A549 (cell line): ENCODE results near the gene GUCA2A. TPM values are rescaled to one million over a fixed set of nuclear protein-coding genes. Genes with fewer than 3 reads are reported as not detected.

Source experiments
- ATAC-seq, 2 experiments: fragments of 200-7000 bp in 1 of 2; fragments of >200 bp in 1 of 2; cut with Nextera tagmentation in 1 of 2; cut with Tn5 transposase in 1 of 2; 3 replicates each; pipeline versions ENCODE4 v1.8.0 to v1.9.1; 2018 to 2020; ENCODE audit warnings: mild to moderate bottlenecking in 1 of 2, moderate library complexity in 1 of 2
- CTCF ChIA-PET: fragments of 300-600 bp; sonication (Branson Sonifier 250); formaldehyde crosslinking; extraction: SDS; loops from one replicate; lab custom pipeline; 2021; ENCODE audit warnings: antibody characterized with exemption, inconsistent platforms; lab: Yijun Ruan, JAX
- POLR2A ChIA-PET: fragments of 350-600 bp; formaldehyde crosslinking; extraction: SDS; loops from one replicate; lab custom pipeline; 2021; ENCODE audit warnings: antibody characterized with exemption, inconsistent platforms; lab: Yijun Ruan, JAX
- DNase-seq, 2 experiments: peaks; one replicate each; pipeline versions ENCODE4 v3.0.0 to v3.0.0-alpha.2; 2011 to 2016; ENCODE audit warnings: low read depth in 1 of 2, low spot score in 1 of 2
- FAIRE-seq: peaks from 2 replicates; lab custom pipeline; 2011; peaks lifted over from hg19 to GRCh38; lab: Jason Lieb, UNC
- H3K27ac ChIP-seq, 2 experiments: fragments of >200 bp; sonication (Bioruptor Twin); formaldehyde crosslinking; 3 replicates each; pipeline ENCODE4 v1.5.1; 2016 to 2017
- H3K4me1 ChIP-seq: fragments of >200 bp; sonication (Bioruptor Twin); formaldehyde crosslinking; 3 replicates; pipeline ENCODE4 v1.6.1; 2016
- H3K4me2 ChIP-seq: fragments of >200 bp; sonication (Bioruptor Twin); formaldehyde crosslinking; 3 replicates; pipeline ENCODE4 v1.6.1; 2016
- H3K4me3 ChIP-seq: fragments of >200 bp; sonication (Bioruptor Twin); formaldehyde crosslinking; 3 replicates; pipeline ENCODE4 v1.5.1; 2016
- H3K9me3 ChIP-seq: fragments of >200 bp; sonication (Bioruptor Twin); formaldehyde crosslinking; 3 replicates; pipeline ENCODE4 v1.6.1; 2016
- ATOH8 ChIP-seq: fragments of 250-450 bp; sonication (Bioruptor Pico); IDR thresholded peaks from 2 replicates; pipeline ENCODE4 v1.5.0; 2020; ENCODE audit warnings: low read depth, mild to moderate bottlenecking, moderate library complexity
- CBX8 ChIP-seq: fragments of 200-600 bp; sonication (generic); IDR thresholded peaks from 2 replicates; pipeline ENCODE4 v1.6.1; 2016
- CHD2 ChIP-seq: fragments of 150-350 bp; IDR thresholded peaks from 2 replicates; pipeline ENCODE4 v1.6.1; 2014; ENCODE audit warnings: low read length; ENCODE audit not compliant: partially characterized antibody
- CHD4 ChIP-seq: fragments of 200-600 bp; sonication (generic); IDR thresholded peaks from 2 replicates; pipeline ENCODE4 v1.6.1; 2016; ENCODE audit warnings: antibody characterized with exemption, mild to moderate bottlenecking, borderline replicate concordance
- EHF ChIP-seq: fragments of 250-450 bp; sonication (Bioruptor Pico); IDR thresholded peaks from 2 replicates; pipeline ENCODE4 v1.5.0; 2020; ENCODE audit warnings: mild to moderate bottlenecking
- ELK1 ChIP-seq: fragments of 150-350 bp; IDR thresholded peaks from 2 replicates; pipeline ENCODE4 v1.6.1; 2014; ENCODE audit warnings: low read depth, mild to moderate bottlenecking, low read length
- GATA3 ChIP-seq: IDR thresholded peaks from 2 replicates; pipeline ENCODE4 v1.6.1; 2012; ENCODE audit warnings: borderline replicate concordance
- HDAC2 ChIP-seq: fragments of 200-600 bp; sonication (generic); IDR thresholded peaks from 2 replicates; pipeline ENCODE4 v1.6.1; 2016
- HMGXB4 ChIP-seq: fragments of 250-450 bp; sonication (Bioruptor Pico); IDR thresholded peaks from 2 replicates; pipeline ENCODE4 v1.5.0; 2021; ENCODE audit warnings: mild to moderate bottlenecking, moderate library complexity, borderline replicate concordance
- HOXA7 ChIP-seq: fragments of 250-450 bp; sonication (Bioruptor Pico); IDR thresholded peaks from 2 replicates; pipeline ENCODE4 v1.5.0; 2020; ENCODE audit warnings: mild to moderate bottlenecking, moderate library complexity
- HOXB13 ChIP-seq: fragments of 250-450 bp; sonication (Bioruptor Pico); IDR thresholded peaks from 2 replicates; pipeline ENCODE4 v1.5.0; 2020; ENCODE audit warnings: low read depth, mild to moderate bottlenecking, moderate library complexity
- MYC ChIP-seq: IDR thresholded peaks from 2 replicates; pipeline ENCODE4 v1.6.1; 2012; ENCODE audit warnings: mild to moderate bottlenecking, inconsistent platforms, low read length, improper control_type of control experiment, borderline replicate concordance
- NFE2L2 ChIP-seq: fragments of 150-350 bp; conservative IDR thresholded peaks from 2 replicates; pipeline ENCODE4 v1.6.1; 2014; ENCODE audit warnings: low read length
- NPAS2 ChIP-seq: fragments of 250-450 bp; sonication (Bioruptor Pico); IDR thresholded peaks from 2 replicates; pipeline ENCODE4 v1.8.0; 2022; ENCODE audit warnings: mild to moderate bottlenecking, moderate library complexity, borderline replicate concordance
- NR3C1 ChIP-seq: fragments of >200 bp; sonication (Bioruptor Twin); formaldehyde crosslinking; IDR thresholded peaks from 3 replicates; pipeline ENCODE4 v1.6.1; 2017
- PBX3 ChIP-seq: IDR thresholded peaks from 2 replicates; pipeline ENCODE4 v1.6.1; 2012
- TP53 ChIP-seq: fragments of 250-450 bp; sonication (Bioruptor Pico); IDR thresholded peaks from 2 replicates; pipeline ENCODE4 v1.5.0; 2021; ENCODE audit warnings: mild to moderate bottlenecking, moderate library complexity
- ZC3H11A ChIP-seq: fragments of 450-650 bp; IDR thresholded peaks from 2 replicates; pipeline ENCODE4 v1.6.1; 2014; ENCODE audit warnings: antibody characterized with exemption, mild to moderate bottlenecking
- ZSCAN20 ChIP-seq: fragments of 250-450 bp; sonication (Bioruptor Pico); IDR thresholded peaks from 2 replicates; pipeline ENCODE4 v1.8.0; 2022; ENCODE audit warnings: mild to moderate bottlenecking, moderate library complexity
- WGBS: methylation state at CpG from one replicate; pipeline ENCODE4 v1.1.6; 2017; ENCODE audit errors: missing lambda C conversion rate; 5-methylcytosine and 5-hydroxymethylcytosine counted together
- polyA plus RNA-seq, 4 experiments: library from polyadenylated mRNA; depleted of rRNA in 3 of 4; stranded (reverse); fragments of >200 nt; fragmentation: RNase III in 1 of 4; extraction: RNeasy Plus Mini Kit Qiagen cat#74134 plus additional on column Dnase treatment in 1 of 4; gene quantifications; 2 replicates in 3 of 4; 3 replicates in 1 of 4; pipeline ENCODE4 v1.2.3, GENCODE V29; 2011 to 2017

Gene GUCA2A
- polyA plus RNA-seq, 2 of the 4 experiments (the other 2 are of a cell fraction): not detected

- peak in 1 of 2 experiments; percentile 13; a peak in 2 of 6 replicates for ATAC-seq
- POLR2A ChIA-PET: no interaction called here
- 85% methylated on average over 10 of the region's 15 CpGs for WGBS
Measured at GRCh38 chr1:42172381-42173133, 8.0 kb upstream of the GUCA2A start.

GRCh38 chr1:42171679-42172266 is 7.2 kb upstream of the GUCA2A start:
- no peak overlapping the region for H3K4me3 ChIP-seq
- TF ChIP-seq ZC3H11A (no peak), ELK1 (no peak), CBX8 (no peak), HOXB13 (CRISPR knock-in tag) (no peak), CHD2 (no peak), HMGXB4 (CRISPR knock-in tag) (no peak), ZSCAN20 (CRISPR knock-in tag) (no peak), MYC (no peak), ATOH8 (no peak), NPAS2 (CRISPR knock-in tag) (no peak), NFE2L2 (no peak)
- TF ChIP-seq, all 56 proteins: peak for 0
- Histone ChIP-seq H3K4me1 (peaks cover 8% of the 10 kb centered on the region; the same call in 2 of the 3 replicates), H3K4me2 (no peak overlapping the region), H3K9me3 (no peaks in the 10 kb centered on the region), H3K27ac (no peak overlapping the region)
- DNase-seq (no peak), FAIRE-seq (no peak), ATAC-seq (no peak)
- ChIA-PET POLR2A (no interaction called here), CTCF (interaction anchor here (0.6 to 9.0 kb wide), 6 partner anchors 9 to 729 kb away, joined by 3 to 70 read pairs (median 26); partner anchors contain the start of genes GUCA2A and GUCA2B)
- 81% methylated on average over 5 of the region's 6 CpGs for WGBS

More at GRCh38 chr1:42172381-42173133, 8.0 kb upstream of the GUCA2A start:
- no peak overlapping the region for H3K27ac ChIP-seq
- DNase-seq: no peak
- no peak for TF ChIP-seq PBX3
- TF ChIP-seq MYC: no peak
- TF ChIP-seq, all 56 proteins: peak for 0
- Histone ChIP-seq H3K4me3 (no peak overlapping the region), H3K4me2 (no peak overlapping the region), H3K9me3 (no peaks in the 10 kb centered on the region), H3K4me1 (peaks cover 8% of the 10 kb centered on the region; the same call in 2 of the 3 replicates)
- CTCF ChIA-PET: interaction anchor here (0.7 to 9.0 kb wide), 26 partner anchors 10 to 599 kb away, joined by 3 to 70 read pairs (median 4); partner anchors contain the start of genes GUCA2A and GUCA2B
- no peak for FAIRE-seq

GRCh38 chr1:42170779-42171621 is 6.5 kb upstream of the GUCA2A start:
- ChIA-PET POLR2A (no interaction called here), CTCF (interaction anchor here (0.6 to 9.0 kb wide), 5 partner anchors 8 to 728 kb away, joined by 3 to 70 read pairs (median 46); partner anchors contain the start of genes GUCA2A and GUCA2B)
- no peaks in the 10 kb centered on the region for H3K9me3 ChIP-seq
- TF ChIP-seq NPAS2 (CRISPR knock-in tag): no peak
- TF ChIP-seq GATA3: no peak
- TF ChIP-seq NR3C1: no peak
- TF ChIP-seq HOXA7 (CRISPR knock-in tag): no peak
- no peak for TF ChIP-seq HMGXB4 (CRISPR knock-in tag)
- TF ChIP-seq CHD4: no peak
- no peak for TF ChIP-seq HDAC2
- TF ChIP-seq EHF (CRISPR knock-in tag): no peak
- no peak for TF ChIP-seq TP53 (CRISPR knock-in tag)
- no peak for DNase-seq
- H3K27ac ChIP-seq: no peak overlapping the region
- H3K4me1 ChIP-seq: peaks cover 13% of the 10 kb centered on the region
- no peak overlapping the region for H3K4me2 ChIP-seq
- 86% methylated on average over 13 of the region's 17 CpGs for WGBS
- no peak overlapping the region for H3K4me3 ChIP-seq
- ATAC-seq: no peak
- no peak for FAIRE-seq
